GM23248 (cell line): ENCODE measurements around the gene KCNH2. TPM values are rescaled to one million over a fixed set of nuclear protein-coding genes. Genes with fewer than 3 reads are reported as not detected.
A peak's percentile ranks its signal among the peaks of the same experiment; 100 is the strongest.

Experiments
- DNase-seq: peaks from one replicate; pipeline ENCODE4 v3.0.0-alpha.2; 2015
- H2AFZ ChIP-seq: fragments of 200-600 bp; sonication (generic); 2 replicates; pipeline ENCODE4 v1.6.1; 2016; ENCODE audit warnings: antibody characterized with exemption
- H3F3A ChIP-seq: fragments of 200-600 bp; sonication (generic); 2 replicates; pipeline ENCODE4 v1.6.1; 2016; ENCODE audit warnings: mild to moderate bottlenecking, antibody characterized with exemption, mixed run types; ENCODE audit not compliant: insufficient read depth
- H3K27ac ChIP-seq: fragments of 200-600 bp; sonication (generic); 2 replicates; pipeline ENCODE4 v1.5.1; 2016; ENCODE audit warnings: mild to moderate bottlenecking
- H3K27me3 ChIP-seq: fragments of 200-600 bp; sonication (generic); replicated peaks from 2 replicates; pipeline ENCODE4 v1.6.1; 2016; ENCODE audit warnings: mild to moderate bottlenecking; ENCODE audit not compliant: insufficient read depth
- H3K36me3 ChIP-seq: fragments of 200-600 bp; sonication (generic); 2 replicates; pipeline ENCODE4 v1.6.1; 2016; ENCODE audit warnings: low read depth, mild to moderate bottlenecking
- H3K4me1 ChIP-seq: fragments of 200-600 bp; sonication (generic); 2 replicates; pipeline ENCODE4 v1.6.1; 2016; ENCODE audit warnings: mild to moderate bottlenecking; ENCODE audit not compliant: insufficient read depth
- H3K4me2 ChIP-seq: fragments of 200-600 bp; sonication (generic); one replicate; pipeline ENCODE4 v1.6.1; 2016; ENCODE audit warnings: mild to moderate bottlenecking; ENCODE audit not compliant: unreplicated experiment
- H3K4me3 ChIP-seq: fragments of 200-600 bp; sonication (generic); 2 replicates; pipeline ENCODE4 v1.5.1; 2016; ENCODE audit warnings: mild to moderate bottlenecking
- H3K79me2 ChIP-seq: fragments of 200-600 bp; sonication (generic); 2 replicates; pipeline ENCODE4 v1.6.1; 2016; ENCODE audit warnings: mild to moderate bottlenecking; ENCODE audit not compliant: insufficient read depth
- H3K9ac ChIP-seq: fragments of 200-600 bp; sonication (generic); 2 replicates; pipeline ENCODE4 v1.6.1; 2016; ENCODE audit warnings: mild to moderate bottlenecking
- H3K9me2 ChIP-seq: fragments of 200-600 bp; sonication (generic); 2 replicates; pipeline ENCODE4 v1.6.1; 2016; ENCODE audit warnings: mixed run types, mild to moderate bottlenecking, moderate library complexity; ENCODE audit not compliant: insufficient read depth
- H3K9me3 ChIP-seq: fragments of 200-600 bp; sonication (generic); one replicate; pipeline ENCODE4 v1.6.1; 2017; ENCODE audit warnings: low read depth
- H4K20me1 ChIP-seq: fragments of 200-600 bp; sonication (generic); 2 replicates; pipeline ENCODE4 v1.6.0; 2016; ENCODE audit not compliant: insufficient read depth
- EZH2 ChIP-seq: fragments of 200-600 bp; sonication (generic); IDR thresholded peaks from 2 replicates; pipeline ENCODE4 v1.6.1; 2018; ENCODE audit warnings: antibody characterized with exemption, mild to moderate bottlenecking; ENCODE audit not compliant: insufficient read depth, poor library complexity, severe bottlenecking
- EZH2phosphoT487 ChIP-seq: fragments of 200-600 bp; sonication (generic); IDR thresholded peaks from 2 replicates; pipeline ENCODE4 v1.6.1; 2018; ENCODE audit warnings: antibody characterized with exemption, moderate library complexity, mild to moderate bottlenecking, low read depth; ENCODE audit not compliant: insufficient read depth
- WGBS, 2 experiments: methylation state at CpG; one replicate each; pipeline ENCODE4 v1.1.6; 2015 to 2017; ENCODE audit warnings: low lambda C conversion rate in 2 of 2, low coverage in 1 of 2; ENCODE audit errors: missing lambda C conversion rate in 2 of 2; 5-methylcytosine and 5-hydroxymethylcytosine counted together
- in situ Hi-C: fragments of 300-500 bp; cut with MboI; formaldehyde crosslinking; loops from 2 replicates; pipeline ENCODE4 v1.15.0; 2020
- polyA plus RNA-seq: library from polyadenylated mRNA; unstranded; fragments of >200 nt; fragmentation: Nextera tagmentation; extraction: Ambion mirVana; gene quantifications from 2 replicates; pipeline ENCODE4 v1.2.1, GENCODE V29; 2016
- total RNA-seq: library from RNA; depleted of rRNA; stranded (reverse); fragments of >200 nt; shearing (Covaris generic); gene quantifications from 2 replicates; pipeline ENCODE4 v1.2.3, GENCODE V29; 2014

The KCNH2 gene
- total and polyA plus RNA-seq, 2 experiments from 2014 or later, result not detected

DNA sequence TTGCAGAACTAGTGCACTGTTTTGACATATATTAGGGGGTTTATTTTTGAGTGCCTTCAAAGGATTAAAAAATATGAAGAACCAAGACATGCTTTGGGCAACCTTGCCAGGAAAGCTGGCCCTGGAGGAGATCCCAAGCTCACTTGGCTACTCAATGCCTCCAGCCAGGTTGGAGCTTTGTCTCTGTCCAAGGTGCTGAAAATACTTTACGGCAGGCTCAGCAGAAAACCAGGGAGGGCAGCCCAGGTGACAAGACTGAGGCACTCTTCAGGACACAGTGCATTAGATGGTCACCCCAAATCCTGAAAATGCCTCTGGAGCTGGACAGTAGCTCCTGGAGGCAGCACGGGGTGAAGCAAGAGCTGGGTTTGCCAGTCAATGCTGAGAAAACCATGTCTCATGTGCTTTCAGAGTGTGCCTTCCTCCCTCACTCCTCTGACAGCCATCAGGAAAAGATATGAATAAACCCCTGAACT, 5.8 kb upstream of the KCNH2 start:
- H3K4me3 ChIP-seq, result no peak overlapping the region
- H3K79me2 ChIP-seq, result no peaks in the 10 kb centered on the region
- H3K27ac ChIP-seq, result no peak overlapping the region
- no peaks in the 10 kb centered on the region for H3F3A ChIP-seq
- peaks cover 19% of the 10 kb centered on the region for H3K27me3 ChIP-seq
- H3K9me3 ChIP-seq, result no peaks in the 10 kb centered on the region
- no peaks in the 10 kb centered on the region for H3K36me3 ChIP-seq
- no peaks in the 10 kb centered on the region for H3K4me1 ChIP-seq
- peak; percentile 49 for DNase-seq
- no peak for TF ChIP-seq EZH2
- TF ChIP-seq EZH2phosphoT487, result no peak
- no peak overlapping the region for H3K9ac ChIP-seq
- no peaks in the 10 kb centered on the region for H4K20me1 ChIP-seq
- no peak overlapping the region for H3K4me2 ChIP-seq
- H3K9me2 ChIP-seq, result no peaks in the 10 kb centered on the region
- in situ Hi-C loops, result no loop called here
- no peak overlapping the region for H2AFZ ChIP-seq
- WGBS, 2 experiments, result 8 to 13% methylated on average over 2 of the region's 2 CpGs

DNA sequence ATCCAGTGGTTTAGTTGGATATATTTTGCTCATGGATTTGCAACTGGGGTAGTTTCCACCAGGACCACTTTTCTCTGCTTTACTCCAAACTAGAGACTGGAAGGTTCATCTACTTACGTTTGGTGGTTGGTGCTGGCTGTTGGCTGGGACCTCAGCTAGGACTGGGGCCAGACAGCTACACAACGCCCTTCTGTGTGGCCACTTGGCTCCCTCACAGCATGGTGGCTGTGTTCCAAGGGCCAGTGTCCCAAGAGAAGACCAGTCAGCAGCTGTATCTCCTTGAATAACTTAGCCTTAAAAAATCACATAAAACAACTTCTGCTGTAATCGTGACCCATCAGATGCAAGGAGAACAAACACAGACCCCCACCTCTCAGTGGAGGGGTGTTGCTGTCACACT, 4.2 kb upstream of the KCNH2 start:
- no peaks in the 10 kb centered on the region for H4K20me1 ChIP-seq
- H3K36me3 ChIP-seq, result no peaks in the 10 kb centered on the region
- H3K9me3 ChIP-seq, result no peaks in the 10 kb centered on the region
- H3K27me3 ChIP-seq, result peaks cover 22% of the 10 kb centered on the region
- H3K4me3 ChIP-seq, result no peak overlapping the region
- DNase-seq, result no peak
- no peaks in the 10 kb centered on the region for H3K4me1 ChIP-seq
- H3K9me2 ChIP-seq, result no peaks in the 10 kb centered on the region
- H2AFZ ChIP-seq, result no peak overlapping the region
- no peak overlapping the region for H3K4me2 ChIP-seq
- no peak overlapping the region for H3K9ac ChIP-seq
- H3F3A ChIP-seq, result no peaks in the 10 kb centered on the region
- in situ Hi-C loops, result no loop called here
- no peak for TF ChIP-seq EZH2
- TF ChIP-seq EZH2phosphoT487, result no peak
- no peaks in the 10 kb centered on the region for H3K79me2 ChIP-seq
- 19 to 21% methylated on average over 3 of the region's 3 CpGs for WGBS, 2 experiments
- no peak overlapping the region for H3K27ac ChIP-seq

DNA sequence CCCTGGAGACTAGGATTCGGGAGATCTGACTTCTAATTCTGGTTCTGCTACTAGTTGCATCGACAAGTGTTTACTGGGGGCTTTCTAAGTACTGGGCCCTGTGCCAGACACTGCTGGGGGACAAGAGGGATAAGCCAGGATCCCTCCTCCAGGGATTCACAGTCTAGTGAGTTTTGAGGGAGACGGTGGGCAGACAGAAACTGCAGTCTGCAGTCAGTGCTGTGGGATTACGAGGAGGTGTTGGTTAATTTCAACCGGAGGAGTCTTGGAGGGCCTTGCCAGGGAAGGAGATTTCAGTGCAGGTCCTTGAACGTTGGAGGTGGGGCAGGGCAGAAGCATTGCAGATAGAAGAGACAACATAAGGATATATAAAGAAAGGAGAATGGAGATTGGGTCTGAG, 3.5 kb upstream of the KCNH2 start:
- no peaks in the 10 kb centered on the region for H4K20me1 ChIP-seq
- no peaks in the 10 kb centered on the region for H3F3A ChIP-seq
- H3K4me3 ChIP-seq, result no peak overlapping the region
- in situ Hi-C loops, result no loop called here
- peaks cover 29% of the 10 kb centered on the region for H3K27me3 ChIP-seq
- 31 to 36% methylated on average over 6 of the region's 6 CpGs for WGBS, 2 experiments
- no peaks in the 10 kb centered on the region for H3K4me1 ChIP-seq
- no peak overlapping the region for H3K27ac ChIP-seq
- H3K9me2 ChIP-seq, result no peaks in the 10 kb centered on the region
- no peaks in the 10 kb centered on the region for H3K36me3 ChIP-seq
- TF ChIP-seq EZH2 (no peak), EZH2phosphoT487 (no peak)
- no peak overlapping the region for H3K4me2 ChIP-seq
- no peaks in the 10 kb centered on the region for H3K79me2 ChIP-seq
- no peak overlapping the region for H2AFZ ChIP-seq
- no peaks in the 10 kb centered on the region for H3K9me3 ChIP-seq
- H3K9ac ChIP-seq, result no peak overlapping the region
- no peak for DNase-seq

DNA sequence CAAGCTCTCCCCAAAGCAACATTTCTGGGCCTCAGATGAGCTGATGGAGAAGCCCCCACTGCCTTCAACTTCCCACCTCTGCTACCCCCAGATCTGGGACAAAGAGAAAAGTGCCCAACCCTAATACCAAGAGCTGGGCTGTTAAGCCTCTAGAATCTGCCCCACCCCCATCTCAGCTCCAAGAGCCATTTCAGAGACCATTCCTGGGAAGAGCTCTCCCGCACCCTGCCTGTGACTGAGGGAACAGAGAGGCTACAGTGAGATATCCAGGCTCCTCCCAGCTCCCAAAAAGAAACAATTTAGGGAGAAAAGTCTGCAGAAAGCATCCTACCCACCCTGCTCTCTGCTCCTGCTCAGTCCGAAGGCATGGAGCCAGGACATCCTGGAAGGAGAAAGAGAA, 2.5 kb upstream of the KCNH2 start:
- H3K36me3 ChIP-seq, result no peaks in the 10 kb centered on the region
- H2AFZ ChIP-seq, result no peak overlapping the region
- TF ChIP-seq EZH2phosphoT487 (no peak), EZH2 (no peak)
- H3K4me3 ChIP-seq, result no peak overlapping the region
- H3K27me3 ChIP-seq, result peaks cover 36% of the 10 kb centered on the region
- in situ Hi-C loops, result no loop called here
- H3K9me3 ChIP-seq, result no peaks in the 10 kb centered on the region
- 0 to 2% methylated on average over 2 of the region's 2 CpGs for WGBS, 2 experiments
- no peaks in the 10 kb centered on the region for H3K9me2 ChIP-seq
- H3F3A ChIP-seq, result no peaks in the 10 kb centered on the region
- H3K4me1 ChIP-seq, result no peaks in the 10 kb centered on the region
- no peak overlapping the region for H3K4me2 ChIP-seq
- no peaks in the 10 kb centered on the region for H4K20me1 ChIP-seq
- H3K9ac ChIP-seq, result no peak overlapping the region
- no peak overlapping the region for H3K27ac ChIP-seq
- H3K79me2 ChIP-seq, result no peaks in the 10 kb centered on the region
- no peak for DNase-seq

DNA sequence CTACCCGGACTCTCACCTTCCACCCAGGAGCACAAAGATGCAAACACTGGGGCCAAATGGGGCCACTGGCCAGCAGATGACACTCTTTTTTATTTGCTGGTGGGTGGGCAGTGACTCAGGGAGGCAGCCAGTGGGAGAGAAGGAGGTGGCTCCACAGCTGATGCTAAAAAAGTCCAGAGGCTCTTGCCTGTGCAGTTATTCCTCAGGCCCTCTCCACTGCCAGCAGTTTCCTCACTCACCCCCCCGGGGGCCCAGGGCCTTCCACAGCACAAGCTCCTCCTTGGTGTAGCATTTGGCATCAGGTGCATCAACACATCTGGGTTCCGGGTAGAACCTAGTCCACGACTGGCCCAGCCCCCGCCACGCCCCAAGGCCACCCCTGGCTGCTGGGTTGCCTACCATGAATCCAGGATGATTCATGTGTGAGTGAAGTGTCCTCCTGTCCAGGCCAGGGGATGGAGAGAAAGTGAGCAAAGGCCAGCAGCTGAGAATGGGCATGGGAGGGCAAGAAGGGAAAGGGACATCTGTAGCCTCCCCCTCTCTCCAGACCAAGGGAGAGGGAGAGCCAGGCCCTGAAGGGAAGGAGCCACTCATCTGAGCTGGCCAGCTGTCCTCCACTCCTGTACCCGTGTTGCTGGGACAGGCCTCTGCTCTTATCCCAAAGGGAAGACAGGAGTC, 1.7 kb upstream of the KCNH2 start:
- H4K20me1 ChIP-seq, result no peaks in the 10 kb centered on the region
- no peak overlapping the region for H3K27ac ChIP-seq
- H3K4me3 ChIP-seq, result no peak overlapping the region
- H3K79me2 ChIP-seq, result no peaks in the 10 kb centered on the region
- no peaks in the 10 kb centered on the region for H3K4me1 ChIP-seq
- no peaks in the 10 kb centered on the region for H3F3A ChIP-seq
- no peaks in the 10 kb centered on the region for H3K9me2 ChIP-seq
- DNase-seq, result no peak
- in situ Hi-C loops, result no loop called here
- WGBS, 2 experiments, result 38 to 44% methylated on average over 7 of the region's 7 CpGs
- no peaks in the 10 kb centered on the region for H3K36me3 ChIP-seq
- no peak overlapping the region for H2AFZ ChIP-seq
- H3K27me3 ChIP-seq, result peaks cover 43% of the 10 kb centered on the region
- no peak overlapping the region for H3K4me2 ChIP-seq
- TF ChIP-seq EZH2 (no peak), EZH2phosphoT487 (no peak)
- H3K9me3 ChIP-seq, result no peaks in the 10 kb centered on the region
- H3K9ac ChIP-seq, result no peak overlapping the region
